Body of pancreas (tissue), 4 donors: ENCODE data around the gene EN1. TPM values are rescaled to one million over a fixed set of nuclear protein-coding genes. Genes with fewer than 3 reads are reported as not detected.

Source experiments
- ATAC-seq: fragments of 150-250 bp; one replicate; pipeline ENCODE4 v1.9.1; 2016
- DNase-seq, 4 donors: peaks; one replicate each; pipeline ENCODE4 v3.0.0-alpha.2; 2019
- H3K27ac ChIP-seq, 4 donors: fragments of 200-600 bp; sonication (generic); 1 replicate in 3 of 4; 2 replicates in 1 of 4; pipeline versions ENCODE4 v1.5.1 to v1.6.1; 2016 to 2019; ENCODE audit warnings: mild to moderate bottlenecking in 1 of 4, mixed read lengths in 1 of 4, moderate library complexity in 1 of 4
- H3K27me3 ChIP-seq, 2 donors: fragments of 200-600 bp; sonication (generic); one replicate each; pipeline ENCODE4 v1.6.0; 2016; ENCODE audit warnings: mild to moderate bottlenecking in 1 of 2
- H3K36me3 ChIP-seq, 2 donors: fragments of 200-600 bp; sonication (generic); replicated peaks in 1 of 2; 2 replicates each; pipeline ENCODE4 v1.5.1; 2016; ENCODE audit warnings: low read depth in 2 of 2; ENCODE audit not compliant: insufficient read depth in 1 of 2
- H3K4me1 ChIP-seq: fragments of 200-600 bp; sonication (generic); one replicate; pipeline ENCODE4 v1.6.0; 2016
- H3K4me3 ChIP-seq, 2 donors: fragments of 200-600 bp; sonication (generic); 1 replicate in 1 of 2; 2 replicates in 1 of 2; pipeline ENCODE4 v1.5.1; 2016 to 2019
- H3K9me3 ChIP-seq, 3 donors: fragments of 200-600 bp; sonication (generic); 1 replicate in 2 of 3; 2 replicates in 1 of 3; pipeline ENCODE4 v1.5.1; 2016
- CTCF ChIP-seq, 7 experiments: fragments of 450-650 bp in 4 of 7; fragments of 200-600 bp in 3 of 7; sonication (generic) in 3 of 7; IDR thresholded peaks; one replicate each; pipeline ENCODE4 v1.5.1; 2016 to 2019; ENCODE audit warnings: antibody characterized with exemption in 7 of 7
- POLR2A ChIP-seq, 3 donors: fragments of 450-650 bp; IDR thresholded peaks; one replicate each; pipeline ENCODE4 v1.6.1; 2016; ENCODE audit warnings: antibody characterized with exemption in 3 of 3, mild to moderate bottlenecking in 2 of 3
- WGBS, 2 donors: methylation state at CpG; one replicate each; pipeline ENCODE4 v1.1.5; 2017; 5-methylcytosine and 5-hydroxymethylcytosine counted together
- intact Hi-C: fragments of 100-400 bp; cut with DNase I; formaldehyde crosslinking; loops from one replicate; pipeline ENCODE4 v1.15.1; 2023
- total RNA-seq, 2 donors: library from RNA; depleted of rRNA; stranded (reverse); fragments of >200 nt; gene quantifications; one replicate each; pipeline ENCODE4 v1.1.0, GENCODE V29; 2016

The EN1 gene
- total RNA-seq, 2 donors from 2014 or later, result not detected

- no peak overlapping the region for H3K27ac ChIP-seq
- H3K4me1 ChIP-seq, result peaks cover 6% of the 10 kb centered on the region
- no peaks in the 10 kb centered on the region for H3K36me3 ChIP-seq
- no peaks in the 10 kb centered on the region for H3K27me3 ChIP-seq
- DNase-seq (peak; percentile 67 to 76 (median 74)), ATAC-seq (peak; percentile 90)
- no peak overlapping the region for H3K4me3 ChIP-seq
- H3K9me3 ChIP-seq, result no peaks in the 10 kb centered on the region
- 13 to 14% methylated on average over 10 of the region's 10 CpGs for WGBS, 2 donors
- TF ChIP-seq CTCF (IDR thresholded peaks at IDR 0.05) (peak; percentile 70 to 89 (median 83)), POLR2A (IDR thresholded peaks at IDR 0.05) (no peak)
- intact Hi-C loops, result loop anchor here (10.0 kb wide), 1 partner anchor 403 kb away; no protein-coding TSS in a partner anchor
These were observed 34.2 kb upstream of the EN1 start for GRCh38 chr2:118881490-118882129.

DNA sequence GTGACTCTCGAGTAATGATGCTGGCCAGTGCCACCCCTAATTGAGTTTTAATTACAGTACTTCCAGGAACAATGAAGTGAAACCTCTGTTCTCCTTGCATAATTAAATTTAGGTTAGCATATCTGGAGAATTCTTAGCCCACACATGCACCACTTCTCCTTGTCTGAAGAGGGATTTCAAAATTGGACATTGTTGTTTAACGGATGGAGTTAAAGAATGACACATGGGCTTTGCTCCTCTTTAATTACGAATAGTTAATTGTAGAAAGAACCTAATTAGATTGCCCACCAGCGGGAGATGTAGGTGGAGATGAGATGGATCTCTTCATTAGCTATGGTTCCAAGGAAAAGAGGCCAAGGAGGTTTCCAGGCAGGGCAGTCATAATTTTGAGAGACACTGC lies 33.1 kb upstream of the EN1 start:
- no peak overlapping the region for H3K27ac ChIP-seq
- WGBS, 2 donors, result 56 to 58% methylated on average over 4 of the region's 4 CpGs

GRCh38 chr2:118878531-118879149 lies 31.2 kb upstream of the EN1 start:
- Histone ChIP-seq H3K9me3 (no peaks in the 10 kb centered on the region), H3K4me1 (peaks cover 6% of the 10 kb centered on the region), H3K36me3 (no peaks in the 10 kb centered on the region), H3K27ac (no peak overlapping the region), H3K27me3 (no peaks in the 10 kb centered on the region), H3K4me3 (no peak overlapping the region)
- ATAC-seq (no peak), DNase-seq (no peak)
- WGBS, 2 donors, result 38 to 46% methylated on average over 2 of the region's 2 CpGs
- no peak for TF ChIP-seq CTCF (IDR thresholded peaks at IDR 0.05)
- no peak for TF ChIP-seq POLR2A (IDR thresholded peaks at IDR 0.05)
- intact Hi-C loops, result no loop called here

More for the DNA sequence above, 33.1 kb upstream of the EN1 start:
- no peak for DNase-seq
- ATAC-seq, result no peak
- Histone ChIP-seq H3K27me3 (no peaks in the 10 kb centered on the region), H3K9me3 (no peaks in the 10 kb centered on the region), H3K4me3 (no peak overlapping the region), H3K36me3 (no peaks in the 10 kb centered on the region), H3K4me1 (peaks cover 6% of the 10 kb centered on the region)
- intact Hi-C loops, result loop anchor here (10.0 kb wide), 1 partner anchor 404 kb away; no protein-coding TSS in a partner anchor
- TF ChIP-seq CTCF (IDR thresholded peaks at IDR 0.05) (no peak), POLR2A (IDR thresholded peaks at IDR 0.05) (no peak)

DNA sequence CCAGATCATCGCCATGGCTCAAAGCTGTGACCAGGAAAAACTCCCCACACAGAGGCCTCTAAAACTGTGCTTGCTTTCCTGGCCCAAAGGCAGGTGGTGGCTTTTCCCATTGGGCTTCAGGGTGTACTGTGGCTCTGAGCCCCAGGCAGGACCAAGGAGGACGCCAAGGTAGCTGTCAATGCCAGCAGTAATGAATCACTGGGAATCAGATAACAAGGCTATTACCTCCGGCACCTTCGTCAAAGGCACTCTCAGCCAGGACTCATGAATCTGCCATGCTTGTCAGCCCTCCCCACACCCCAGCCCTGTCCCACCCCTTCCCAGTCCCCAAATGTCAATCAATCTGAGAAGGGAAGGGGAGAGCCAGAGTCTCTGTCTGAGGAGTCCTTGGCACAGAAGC lies 27.9 kb upstream of the EN1 start:
- TF ChIP-seq CTCF (IDR thresholded peaks at IDR 0.05) (no peak), POLR2A (IDR thresholded peaks at IDR 0.05) (no peak)
- Histone ChIP-seq H3K4me3 (no peak overlapping the region), H3K27ac (no peak overlapping the region), H3K36me3 (no peaks in the 10 kb centered on the region), H3K27me3 (no peaks in the 10 kb centered on the region), H3K4me1 (no peaks in the 10 kb centered on the region), H3K9me3 (no peaks in the 10 kb centered on the region)
- DNase-seq, result no peak
- ATAC-seq, result no peak
- intact Hi-C loops, result no loop called here
- WGBS, 2 donors, result 26 to 32% methylated on average over 3 to 4 of the region's 4 CpGs
